GM19468 (cell line): ENCODE results near the gene SLC49A4.

Experiments
- ATAC-seq: cut with Tn5 transposase; IDR thresholded peaks from one replicate; pipeline ENCODE4 v1.9.1; 2021; ENCODE audit warnings: mild to moderate bottlenecking, moderate library complexity, moderate number of reproducible peaks; ENCODE audit not compliant: unreplicated experiment; ENCODE audit errors: extremely low read depth

Gene SLC49A4

GRCh38 chr3:122893754-122894668, 99.1 kb downstream of the SLC49A4 start:
- no peak for ATAC-seq

- no peak for ATAC-seq
These were observed 103.4 kb downstream of the SLC49A4 start for GRCh38 chr3:122898298-122898697.

GRCh38 chr3:122902326-122902725, 107.5 kb downstream of the SLC49A4 start:
- no peak for ATAC-seq

- no peak for ATAC-seq
These were observed 108.3 kb downstream of the SLC49A4 start for GRCh38 chr3:122903171-122903570.

- no peak for ATAC-seq
These were observed 112.6 kb downstream of the SLC49A4 start for GRCh38 chr3:122907471-122907870.

DNA sequence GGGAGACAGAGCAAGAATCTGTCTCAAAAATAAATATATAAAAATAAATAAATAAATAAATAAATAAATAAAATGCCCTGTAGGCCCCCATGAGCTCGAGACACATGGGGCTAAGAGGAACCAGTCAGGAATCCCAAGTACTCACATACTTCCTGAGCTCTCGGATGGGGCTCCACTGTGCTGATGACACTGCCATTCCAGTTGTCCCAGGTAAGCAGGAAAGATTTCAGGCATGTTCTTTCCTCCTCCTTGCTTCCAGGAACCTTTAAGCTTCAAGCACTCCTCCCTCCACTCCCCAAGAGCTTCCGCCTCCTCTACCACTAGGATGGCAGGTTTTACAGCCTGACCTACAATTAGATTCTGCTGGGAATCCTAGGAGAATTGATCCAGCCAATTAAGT, 113.4 kb downstream of the SLC49A4 start:
- no peak for ATAC-seq

GRCh38 chr3:122911901-122912300, 117.0 kb downstream of the SLC49A4 start:
- ATAC-seq: no peak

DNA sequence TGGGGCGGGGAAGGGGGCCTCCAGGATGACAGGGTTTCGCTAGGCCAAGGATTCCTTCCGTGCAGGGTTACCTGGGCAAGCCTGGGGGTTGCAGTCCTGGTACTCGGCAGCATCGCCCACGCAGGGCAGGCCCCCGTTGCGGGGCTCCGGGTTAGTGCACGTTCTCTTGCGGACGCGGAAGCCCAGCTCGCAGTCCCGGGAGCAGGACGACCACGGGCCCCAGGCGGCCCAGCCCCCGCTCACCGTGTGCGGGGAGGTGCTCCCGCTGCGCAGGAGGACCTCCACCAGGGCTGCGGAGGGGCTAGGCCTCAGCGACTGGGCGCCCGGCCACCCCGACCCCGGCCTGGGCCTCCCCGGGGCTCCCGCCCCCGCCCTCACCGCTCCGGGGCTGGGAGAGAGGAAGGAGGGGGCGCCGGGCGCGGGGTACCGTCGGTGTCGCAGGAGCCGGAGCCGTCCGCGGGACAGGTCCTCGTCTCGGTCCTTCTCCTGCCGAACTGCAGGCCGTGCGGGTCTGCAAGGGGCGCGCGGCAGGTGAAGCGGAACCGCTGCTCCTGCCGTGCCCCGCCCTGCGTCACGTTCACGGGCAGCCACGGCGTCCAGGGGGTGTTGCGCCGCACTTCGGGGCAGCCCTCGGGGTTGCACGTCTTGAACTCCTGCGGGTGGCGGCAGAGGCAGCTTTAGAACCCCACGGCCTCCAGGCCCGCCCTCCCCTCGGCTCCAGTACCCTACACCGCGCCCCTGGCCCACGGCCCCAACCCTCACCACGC, 118.1 kb downstream of the SLC49A4 start:
- ATAC-seq: no peak

DNA sequence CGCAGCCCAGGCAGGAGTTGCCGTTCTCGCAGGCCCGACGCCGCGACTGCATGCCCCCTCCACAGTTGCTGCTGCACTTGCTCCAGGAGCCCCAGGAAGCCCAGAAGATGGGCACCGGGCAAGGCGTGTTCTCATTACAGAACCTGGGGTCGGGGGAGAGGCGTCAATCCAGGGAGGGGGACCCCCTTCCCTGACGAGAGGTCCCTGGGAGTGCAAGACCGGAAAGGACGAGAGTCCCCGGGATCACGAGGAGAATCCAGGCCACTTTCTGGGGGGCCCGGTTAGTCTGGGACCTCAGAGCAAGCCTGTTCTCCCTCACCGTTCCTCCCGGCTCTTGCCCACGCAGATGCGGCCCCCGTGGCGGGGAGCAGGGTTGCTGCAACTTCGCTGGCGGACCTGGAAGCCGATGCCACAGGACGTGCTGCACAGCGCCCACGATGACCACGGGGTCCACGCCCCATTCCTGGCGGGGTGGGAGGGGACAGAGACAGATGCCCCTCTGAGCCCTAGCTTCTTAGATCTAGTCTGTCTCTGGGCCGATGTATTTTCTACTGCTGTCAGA, 118.8 kb downstream of the SLC49A4 start:
- no peak for ATAC-seq

- ATAC-seq: no peak
These were observed 120.6 kb downstream of the SLC49A4 start for GRCh38 chr3:122915300-122916055.

DNA sequence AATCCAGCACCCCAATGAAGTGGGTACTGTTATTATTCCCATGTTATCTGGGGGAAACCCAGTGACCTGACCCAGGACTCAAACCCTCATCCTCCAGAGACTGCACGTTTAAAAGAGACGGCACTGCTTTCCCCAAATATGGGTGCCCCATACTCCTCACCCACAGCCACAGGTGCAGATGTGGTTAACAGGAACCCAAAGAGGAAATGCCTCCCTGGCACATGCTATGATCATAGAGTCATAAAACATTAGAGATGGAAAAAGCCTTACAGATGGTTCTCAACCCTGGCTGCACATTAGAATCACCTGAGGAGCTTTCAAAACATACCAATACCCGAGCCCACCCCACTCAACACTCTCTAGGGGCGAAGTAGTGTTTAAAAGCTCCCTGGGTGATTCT, 121.2 kb downstream of the SLC49A4 start:
- ATAC-seq: no peak

- ATAC-seq: no peak
These were observed 121.7 kb downstream of the SLC49A4 start for GRCh38 chr3:122916580-122916979.

- ATAC-seq: no peak
These were observed 122.5 kb downstream of the SLC49A4 start for GRCh38 chr3:122917412-122917811.

- ATAC-seq: no peak
These were observed 123.9 kb downstream of the SLC49A4 start for GRCh38 chr3:122918576-122919290.

GRCh38 chr3:122919291-122919610, 124.4 kb downstream of the SLC49A4 start:
- ATAC-seq: no peak

DNA sequence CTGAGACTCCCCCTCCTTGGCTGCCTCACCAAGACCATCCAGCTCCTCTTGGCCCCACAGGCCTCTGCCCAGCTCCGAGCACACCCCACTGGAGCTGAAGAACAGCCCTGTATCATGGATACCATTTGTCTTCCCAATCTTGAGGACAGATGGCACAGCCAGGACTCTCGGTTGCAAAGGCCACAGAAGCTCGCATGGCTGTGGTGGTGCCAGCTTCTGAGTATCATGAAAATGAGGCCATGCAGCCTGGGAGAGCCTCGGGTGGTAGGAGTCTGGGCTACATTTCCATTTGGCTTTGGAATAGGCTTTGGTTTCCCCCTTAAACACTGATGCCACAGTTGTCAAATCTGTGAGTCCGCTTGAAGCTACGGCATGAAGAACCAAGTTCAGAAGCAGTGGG, 126.1 kb downstream of the SLC49A4 start:
- ATAC-seq: no peak

GRCh38 chr3:122921791-122922651, 127.2 kb downstream of the SLC49A4 start:
- ATAC-seq: no peak

DNA sequence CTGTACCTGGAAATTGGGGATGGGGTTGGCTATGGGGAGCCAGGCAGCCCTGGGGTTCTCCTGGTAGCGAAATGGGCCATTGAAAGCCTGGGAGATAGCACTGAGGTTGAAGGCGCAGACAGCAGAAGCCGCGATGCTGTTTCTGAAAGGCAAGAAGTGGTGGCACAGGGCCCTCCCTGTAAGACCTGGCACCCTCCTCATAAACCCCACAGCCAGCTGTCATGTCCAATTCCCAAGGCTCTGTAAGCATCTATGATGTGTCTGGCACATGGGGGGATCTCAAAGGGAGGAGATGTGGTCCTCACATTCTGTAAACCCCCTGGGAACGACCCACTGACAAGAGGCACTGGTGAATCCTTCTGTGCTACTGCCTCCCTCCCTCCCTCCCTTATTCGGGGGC, 128.7 kb downstream of the SLC49A4 start:
- no peak for ATAC-seq

- ATAC-seq: no peak
These were observed 129.2 kb downstream of the SLC49A4 start for GRCh38 chr3:122924056-122924455.
